GM15510 (cell line): ENCODE measurements around the gene LDLRAD4.

Experiments
- POLR2A ChIP-seq: IDR thresholded peaks from 3 replicates; pipeline ENCODE4 v1.6.1; 2011; ENCODE audit warnings: borderline replicate concordance; ENCODE audit not compliant: insufficient read length; ENCODE audit errors: extremely low read depth

Gene LDLRAD4

DNA sequence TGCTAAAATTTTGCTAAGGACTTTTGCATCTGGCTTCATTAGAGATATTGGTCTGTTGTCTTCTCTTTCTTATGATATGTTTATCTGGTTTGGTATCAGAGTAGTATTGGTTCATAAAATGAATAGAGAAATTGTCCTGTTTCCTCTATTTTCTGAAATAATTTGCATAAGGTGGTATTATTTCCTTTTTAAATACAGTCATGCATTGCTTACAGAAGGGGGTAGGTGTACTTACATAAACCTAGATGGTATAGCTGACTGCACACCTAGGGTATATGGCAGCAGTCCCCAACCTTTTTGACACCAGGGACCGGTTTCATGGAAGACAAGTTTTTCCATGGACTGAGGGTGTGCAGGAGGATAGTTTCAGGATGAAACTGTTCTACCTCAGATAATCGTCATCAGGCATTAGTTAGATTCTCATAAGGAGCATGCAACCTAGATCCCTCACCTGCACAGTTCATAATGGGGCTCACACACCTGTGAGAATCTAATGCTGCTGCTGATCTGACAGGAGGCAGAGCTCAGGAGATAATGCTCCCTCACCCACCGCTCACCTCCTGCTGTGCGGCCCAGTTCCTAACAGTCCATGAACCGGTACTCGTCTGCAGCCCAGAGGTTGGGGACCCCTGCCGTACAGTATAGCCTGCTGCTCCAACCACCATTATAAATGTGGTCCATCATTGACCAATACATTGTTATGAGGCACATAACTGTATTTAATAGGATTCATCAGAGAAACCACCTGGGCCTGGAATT lies 318.6 kb downstream of the LDLRAD4 start:
- no peak for TF ChIP-seq POLR2A

DNA sequence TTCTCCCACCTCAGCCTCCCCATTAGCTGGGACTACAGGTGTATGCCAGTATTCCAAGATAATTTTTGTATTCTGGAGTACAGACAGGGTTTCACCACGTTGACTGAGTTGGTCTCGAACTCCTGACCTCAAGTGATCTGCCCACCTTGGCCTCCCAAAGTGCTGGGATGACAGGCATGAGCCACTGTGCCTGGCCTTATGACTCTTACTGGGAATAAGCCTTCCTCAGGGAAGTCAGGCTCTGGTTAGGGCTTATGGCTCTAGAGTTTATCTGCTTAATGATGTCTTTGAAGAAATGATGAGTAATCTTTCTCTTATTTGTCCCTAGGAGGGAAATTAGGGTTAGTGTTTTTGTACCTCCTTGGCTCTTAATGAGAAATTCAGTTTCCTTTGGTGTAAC lies 320.1 kb downstream of the LDLRAD4 start:
- TF ChIP-seq POLR2A: no peak

DNA sequence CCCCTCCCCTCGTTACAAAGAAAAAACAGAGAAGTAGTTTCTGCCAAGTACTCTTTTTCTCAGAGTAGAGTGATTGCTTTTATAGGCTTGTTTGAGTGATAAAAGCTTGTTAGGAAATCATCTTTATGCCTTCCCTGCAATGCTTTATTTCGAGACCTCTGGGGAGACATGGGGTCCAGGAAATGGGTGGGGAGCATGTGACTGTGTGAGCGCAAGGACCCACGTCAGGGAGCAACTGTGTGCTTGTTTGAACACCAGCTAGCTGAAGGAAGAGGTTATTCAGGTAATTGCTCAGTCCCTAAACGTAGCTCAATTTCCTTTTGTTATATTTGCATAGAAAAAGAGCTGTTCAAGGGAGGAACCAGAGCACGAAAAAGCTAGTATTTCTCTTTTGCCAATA lies 320.5 kb downstream of the LDLRAD4 start:
- TF ChIP-seq POLR2A: no peak

DNA sequence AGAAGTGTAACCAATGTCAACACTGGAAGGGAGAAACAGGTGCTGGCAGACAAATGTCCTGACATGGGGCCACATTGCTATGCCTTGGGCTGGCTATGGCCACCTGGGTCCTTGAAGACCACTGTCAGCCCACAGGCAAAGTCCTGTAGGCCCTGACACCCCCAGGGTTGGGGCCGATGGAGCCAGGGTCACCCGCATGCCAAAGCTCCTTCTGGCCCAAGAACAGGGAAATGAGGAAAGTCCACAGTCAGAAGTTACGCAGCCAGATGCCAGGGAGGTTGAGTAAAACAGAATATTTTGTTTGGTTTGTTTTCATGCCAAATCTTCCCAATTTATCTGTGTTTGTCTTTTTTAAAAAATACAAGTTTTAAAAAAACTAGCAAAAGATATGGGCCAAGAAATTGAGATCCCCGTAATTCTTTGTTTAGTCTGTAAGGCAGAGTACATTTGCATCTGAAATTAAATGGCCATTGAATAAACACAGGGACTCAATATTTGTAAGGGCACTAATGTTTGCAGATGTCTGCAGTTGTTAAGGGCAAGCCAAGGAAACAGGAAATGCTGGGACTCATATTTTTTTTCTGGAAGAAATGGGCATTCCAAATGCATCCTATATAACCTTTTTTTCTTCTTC lies 321.4 kb downstream of the LDLRAD4 start:
- no peak for TF ChIP-seq POLR2A

DNA sequence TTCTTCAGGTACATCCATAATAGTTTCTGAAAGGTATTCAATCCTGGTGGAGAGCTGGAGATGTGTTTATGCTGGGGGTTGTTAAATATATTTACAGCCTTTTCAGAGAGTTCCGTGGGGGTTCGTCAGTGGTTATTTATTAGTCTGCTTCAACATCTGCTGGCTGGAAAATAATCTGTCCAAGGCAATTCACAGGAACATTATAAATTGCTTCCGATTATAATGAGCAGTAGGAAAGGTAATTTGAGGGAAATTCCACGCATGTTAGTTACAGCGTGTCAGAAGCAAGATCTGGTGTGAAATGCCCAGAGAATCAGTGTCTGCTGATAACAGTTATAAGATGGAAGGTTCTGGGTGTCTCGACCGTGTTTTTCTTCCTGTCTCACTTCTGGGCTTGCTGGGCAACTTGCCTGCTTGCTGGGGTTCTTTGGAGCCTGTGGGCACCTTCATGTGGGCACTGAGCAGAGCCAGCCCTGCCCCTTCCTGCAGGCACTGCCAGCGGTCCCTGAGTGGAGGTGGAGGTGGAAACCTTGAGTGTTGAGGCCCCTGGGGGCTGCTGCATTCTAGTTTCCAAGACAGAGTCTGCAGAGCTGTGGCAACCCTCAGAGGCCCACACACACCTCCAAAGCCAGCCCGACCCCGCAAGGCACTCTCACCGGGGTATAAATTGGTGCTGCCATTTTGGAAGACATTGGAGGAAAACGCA lies 322.1 kb downstream of the LDLRAD4 start:
- no peak for TF ChIP-seq POLR2A

DNA sequence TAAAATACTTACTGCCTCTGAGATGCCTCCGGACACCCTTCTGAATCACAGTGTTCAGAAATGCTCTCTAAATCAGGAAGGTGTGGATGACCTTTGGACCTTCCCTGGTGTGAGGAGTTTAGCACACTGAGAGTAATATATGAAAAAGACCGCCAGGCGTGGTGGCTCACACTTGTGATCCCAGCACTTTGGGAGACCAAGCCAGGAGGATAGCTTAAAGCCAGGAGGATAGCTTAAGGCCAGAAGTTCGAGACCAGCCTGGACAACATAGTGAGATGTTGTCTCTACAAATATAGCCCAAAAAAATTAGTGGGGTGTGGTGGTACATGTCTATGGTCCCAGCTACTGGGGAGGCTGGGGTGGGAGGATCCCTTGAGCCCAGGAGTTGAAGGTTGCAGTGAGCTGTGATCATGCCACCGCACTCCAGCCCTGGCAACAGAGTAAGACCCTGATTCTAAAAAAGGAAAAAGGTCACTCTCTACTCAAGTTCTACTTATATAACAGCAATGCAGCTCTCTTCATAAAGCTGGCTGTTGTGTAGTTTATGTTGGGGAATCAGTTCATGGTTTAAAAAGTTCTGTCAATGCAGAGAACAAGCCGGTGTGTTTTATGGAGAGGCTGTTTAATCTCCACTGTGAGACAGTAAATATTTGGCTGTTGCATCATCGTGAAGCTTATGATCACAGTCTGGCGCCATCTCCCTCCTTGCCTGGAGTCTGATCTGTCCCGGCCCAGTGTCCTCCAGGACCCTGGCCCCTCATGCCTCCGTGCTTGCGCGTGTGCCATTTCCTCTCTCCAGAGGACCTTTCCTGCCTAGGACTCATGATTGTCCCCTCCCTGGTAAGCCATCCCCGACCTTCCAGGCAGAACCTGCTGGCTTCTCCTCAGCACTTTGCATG lies 323.3 kb downstream of the LDLRAD4 start:
- TF ChIP-seq POLR2A: no peak

DNA sequence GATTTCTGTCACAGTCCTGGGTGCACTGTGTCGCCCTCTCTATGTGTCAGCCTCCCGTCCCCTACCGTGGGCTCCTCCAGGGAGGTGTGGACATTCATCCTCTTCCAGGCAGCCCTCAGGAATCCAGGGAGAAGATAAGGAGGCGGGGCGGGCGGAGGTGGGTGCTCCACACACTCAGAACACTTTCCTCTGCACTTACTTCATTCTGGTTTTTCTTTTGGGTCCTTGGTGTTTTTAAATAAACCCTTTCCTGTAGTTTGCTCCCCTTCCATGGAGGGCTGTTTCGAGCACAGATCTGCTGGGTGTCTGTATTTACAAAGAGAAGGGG lies 323.9 kb downstream of the LDLRAD4 start:
- no peak for TF ChIP-seq POLR2A

DNA sequence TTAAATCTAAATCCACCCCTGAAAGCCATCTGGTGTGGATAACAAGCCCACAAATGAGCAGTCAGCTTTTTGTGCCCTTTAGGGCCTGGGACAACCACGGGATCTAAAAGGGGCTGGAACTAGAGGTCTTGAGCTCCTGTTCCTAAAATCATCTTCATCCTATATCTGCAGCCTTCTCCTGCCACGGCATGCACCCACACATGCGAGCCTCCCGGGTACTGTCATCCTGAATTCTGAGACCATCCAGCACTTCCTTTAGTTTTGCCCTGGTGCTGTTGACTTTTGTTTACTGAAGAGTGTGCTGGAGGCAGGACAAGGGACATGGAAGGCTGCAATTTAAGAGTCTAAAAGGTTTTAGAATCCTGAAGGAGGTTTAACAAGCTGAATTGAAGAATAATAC lies 324.6 kb downstream of the LDLRAD4 start:
- no peak for TF ChIP-seq POLR2A

DNA sequence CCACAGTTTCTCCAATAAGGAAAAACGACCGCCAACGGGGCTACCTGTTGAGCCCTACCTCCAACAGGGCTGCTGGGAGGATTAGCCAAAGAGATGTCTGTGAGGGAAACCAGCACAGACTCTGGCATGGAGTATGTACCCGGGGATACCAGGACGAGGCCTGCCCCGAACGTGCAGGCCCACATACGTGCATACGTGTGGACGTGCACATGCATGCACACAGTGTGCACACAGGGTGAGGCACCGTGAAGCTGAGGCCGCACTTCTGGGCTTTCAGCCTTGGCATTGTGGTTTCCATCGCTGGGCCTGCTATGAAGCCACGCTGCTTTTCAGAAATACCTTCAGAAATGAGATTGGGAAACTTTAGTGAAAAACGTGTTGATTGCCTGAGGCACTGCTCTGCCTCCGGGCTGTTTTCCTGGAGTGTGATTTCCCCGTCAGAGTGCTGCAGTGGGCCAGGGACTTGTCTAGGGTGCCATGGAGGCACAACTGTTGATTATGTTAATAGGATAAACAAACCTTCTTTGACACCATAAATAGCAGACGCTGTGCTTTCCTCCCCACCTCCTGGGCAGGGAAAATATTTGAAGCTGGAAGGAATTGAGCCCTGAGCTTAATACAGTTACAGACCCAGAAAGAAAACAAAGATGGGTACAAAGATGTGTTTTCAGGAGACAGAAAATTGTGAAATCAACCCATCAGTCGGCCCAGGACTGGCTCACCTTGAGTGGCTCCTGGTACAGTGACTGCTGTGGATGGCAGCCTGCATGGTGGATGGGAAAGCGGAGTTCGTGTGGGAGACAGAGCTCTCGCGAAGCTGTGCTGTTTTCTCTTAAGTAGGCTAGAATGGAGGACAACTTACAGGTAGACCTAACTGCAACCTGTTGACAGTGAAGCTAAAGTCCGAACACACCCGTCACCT lies 325.5 kb downstream of the LDLRAD4 start:
- TF ChIP-seq POLR2A: no peak

DNA sequence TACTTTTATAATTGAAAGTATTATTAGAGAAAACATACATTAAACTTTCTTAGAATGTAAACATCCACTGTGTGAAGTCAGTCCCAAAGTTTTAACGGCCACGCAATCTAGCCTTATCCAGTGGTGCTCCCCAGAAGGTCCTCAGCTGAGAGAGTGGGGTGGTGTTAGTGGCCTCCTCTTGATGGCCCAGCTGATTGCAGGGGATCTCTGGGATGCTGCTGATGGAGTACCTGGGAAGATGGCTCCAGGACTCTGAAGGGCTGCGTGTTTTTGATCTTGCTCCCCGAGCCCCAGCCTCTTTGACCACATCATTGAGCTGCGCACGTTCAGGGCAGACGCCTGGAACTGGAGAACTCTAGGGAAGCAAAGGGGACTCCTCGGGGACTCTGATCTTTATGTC lies 326.4 kb downstream of the LDLRAD4 start:
- TF ChIP-seq POLR2A: no peak

DNA sequence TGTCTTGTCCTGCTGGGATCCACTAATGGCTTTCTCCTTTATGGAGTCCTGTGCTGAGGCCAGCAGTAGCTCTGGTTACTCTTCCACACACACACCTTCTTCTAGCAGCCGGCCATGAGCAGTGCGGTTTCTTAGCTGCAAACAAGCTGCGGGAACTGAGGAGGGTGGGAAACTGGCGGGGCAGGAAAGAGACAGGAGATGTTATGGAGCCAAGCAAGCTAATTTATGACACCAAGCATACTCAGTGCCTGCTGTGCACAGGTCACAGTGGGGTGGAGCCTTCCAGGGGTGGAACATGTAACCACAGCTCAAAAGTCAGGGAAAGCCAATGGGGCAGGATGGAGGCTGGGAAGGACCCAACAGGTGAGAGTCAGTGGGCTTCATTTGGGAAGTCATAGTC lies 327.0 kb downstream of the LDLRAD4 start:
- no peak for TF ChIP-seq POLR2A

DNA sequence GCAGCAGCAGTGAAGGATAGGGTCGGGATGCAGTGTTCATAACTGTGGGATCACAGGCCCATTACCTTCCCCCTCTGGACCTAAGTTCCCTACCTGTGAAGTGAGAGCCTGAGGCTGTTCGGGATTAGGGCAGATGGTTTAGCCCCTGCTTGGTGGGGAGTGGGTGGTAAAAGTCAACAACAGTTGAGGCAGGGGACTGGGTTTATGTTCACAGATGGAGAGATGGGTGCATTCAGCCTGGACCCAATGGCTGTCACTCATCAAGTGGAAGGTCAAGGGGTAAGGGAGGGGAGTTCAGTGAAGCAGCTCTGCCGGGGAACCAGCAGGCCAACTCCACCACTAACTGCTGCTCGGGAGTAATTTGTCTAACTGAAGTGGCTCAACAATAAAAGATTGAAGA lies 327.4 kb downstream of the LDLRAD4 start:
- TF ChIP-seq POLR2A: no peak

DNA sequence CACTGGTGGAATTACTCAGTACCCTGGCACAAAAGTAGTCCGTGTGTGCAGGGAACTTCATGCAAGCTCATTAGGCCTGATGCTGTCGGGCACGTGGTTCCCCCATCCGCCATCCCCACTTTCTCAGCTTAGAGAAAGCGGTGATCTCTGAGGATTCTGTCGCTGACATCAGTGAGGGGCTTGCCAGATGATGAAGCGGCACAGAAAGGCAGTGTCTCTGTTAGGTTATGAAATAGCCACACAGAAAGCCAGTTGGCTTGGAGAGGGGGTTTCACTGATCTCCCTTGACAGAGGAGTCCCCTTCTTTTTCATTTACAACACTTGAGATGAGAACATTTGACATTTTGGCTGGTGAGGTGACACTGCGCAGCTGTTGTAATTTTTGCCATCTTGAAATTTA lies 328.1 kb downstream of the LDLRAD4 start:
- TF ChIP-seq POLR2A: no peak

DNA sequence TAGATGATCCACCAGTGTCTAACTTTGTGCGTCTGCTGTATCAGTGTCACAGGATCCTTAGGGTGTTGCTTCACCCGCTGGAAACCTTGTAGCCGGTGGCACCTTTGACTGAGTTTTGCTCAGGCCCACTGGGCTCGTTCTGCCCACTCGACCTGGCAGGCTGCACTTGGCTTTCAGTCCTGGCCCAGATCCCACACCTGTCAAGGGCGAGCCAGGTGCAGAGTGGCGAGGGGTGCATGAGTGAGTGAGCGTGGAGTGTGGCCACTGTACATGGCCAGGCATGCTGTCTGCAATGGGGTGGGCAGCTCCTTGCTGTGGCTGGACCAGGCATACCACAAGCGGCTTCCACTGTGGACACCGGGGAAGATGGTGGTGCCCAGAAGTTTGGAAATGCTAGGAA lies 328.8 kb downstream of the LDLRAD4 start:
- no peak for TF ChIP-seq POLR2A
